GM08714 (cell line): ENCODE results near the gene AIRE.
"Not testable (repeated sequence)": the region's sequence is repeated elsewhere in the genome, so short reads cannot be mapped to it uniquely, and the experiment has no call there.

Source experiments
- H3K4me3 ChIP-seq: fragments of 200-500 bp; sonication (Bioruptor generic); 2 replicates; pipeline ENCODE4 v1.5.1; 2014; ENCODE audit warnings: mild to moderate bottlenecking, low read length, inconsistent platforms
- ZNF274 ChIP-seq: IDR thresholded peaks from 2 replicates; pipeline ENCODE4 v1.6.1; 2012; ENCODE audit warnings: mild to moderate bottlenecking, low read depth, low read length

AIRE gene

GRCh38 chr21:44337941-44338895, 52.5 kb downstream of the AIRE start:
- no peak for TF ChIP-seq ZNF274
- H3K4me3 ChIP-seq = peak overlapping the region; percentile 40; the same call in 1 of the 2 replicates

DNA sequence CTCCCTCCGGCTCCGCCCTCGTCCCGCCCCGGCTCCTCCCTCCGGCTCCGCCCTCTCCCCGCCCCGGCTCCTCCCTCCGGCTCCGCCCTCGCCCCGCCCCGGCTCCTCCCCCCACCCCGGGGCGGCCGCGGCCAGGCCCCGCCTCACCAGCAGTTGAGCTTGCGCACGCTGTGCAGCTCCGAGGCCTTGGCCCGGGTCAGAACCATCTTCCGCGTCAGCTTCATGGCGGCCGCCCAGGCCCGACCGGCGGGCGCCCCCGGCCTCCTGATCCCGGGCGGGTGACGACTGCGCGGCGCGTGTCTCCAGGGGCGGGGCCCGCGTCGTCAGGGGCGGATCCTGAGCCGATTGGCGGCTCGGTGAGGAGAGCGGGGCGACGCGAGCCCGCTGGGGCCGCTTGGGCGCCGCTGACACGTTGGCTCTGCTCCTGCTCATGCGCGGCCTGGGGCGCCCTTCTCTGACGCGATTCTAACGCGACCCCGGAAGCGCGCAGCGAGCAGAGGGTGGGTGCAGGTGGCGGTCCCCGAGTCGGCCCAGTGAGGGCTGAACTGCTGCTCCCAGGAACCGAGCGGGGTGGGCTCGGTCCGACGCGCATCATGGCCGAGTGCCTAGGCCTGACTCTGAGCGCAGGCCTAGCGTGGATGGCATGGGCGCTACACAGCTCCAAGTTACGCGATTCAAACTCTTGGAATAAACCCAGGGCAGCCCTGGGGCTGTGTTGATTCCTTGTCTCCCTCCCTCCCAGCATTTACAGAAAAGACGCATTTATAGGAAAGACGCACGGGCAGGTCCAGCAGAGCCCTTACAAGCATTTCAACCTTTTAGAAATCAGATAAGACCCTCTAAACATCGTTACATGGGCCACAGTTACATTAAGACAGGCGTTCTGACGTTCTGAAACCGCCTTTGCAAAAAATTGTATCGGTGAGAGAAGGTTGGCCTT, 53.6 kb downstream of the AIRE start, which contains the start of gene CFAP410:
Gene CFAP410 (minus strand): TSS at position 420 of the 940 bp plus-strand sequence. CDS start 196 bp downstream, at position 224.
- TF ChIP-seq ZNF274 = no peak

GRCh38 chr21:44341726-44342458, 56.2 kb downstream of the AIRE start:
- not testable (repeated sequence) for H3K4me3 ChIP-seq

More for the DNA sequence above, 53.6 kb downstream of the AIRE start, which contains the start of gene CFAP410:
- peak within 1 kb of the TSS; percentile 95 for H3K4me3 ChIP-seq

DNA sequence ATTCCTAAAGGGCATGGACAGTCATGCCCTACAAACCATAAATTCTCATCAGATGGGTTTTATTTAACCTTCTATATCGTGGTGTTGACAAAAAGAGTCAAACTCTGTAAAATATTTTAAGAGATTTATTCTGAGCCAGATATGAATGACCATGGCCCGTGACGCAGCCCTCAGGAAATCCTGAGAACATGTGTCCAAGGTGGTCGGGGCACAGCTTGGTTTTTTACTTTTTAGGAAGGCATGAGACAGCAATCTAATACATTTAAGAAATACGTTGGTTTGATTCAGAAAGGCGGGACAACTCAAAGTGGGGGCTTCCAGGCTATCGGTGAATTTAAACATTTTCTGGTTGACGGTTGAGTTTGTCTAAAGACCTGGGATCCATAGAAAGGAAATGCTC, 57.3 kb downstream of the AIRE start:
- H3K4me3 ChIP-seq = not testable (repeated sequence)

- H3K4me3 ChIP-seq = no peak overlapping the region
- TF ChIP-seq ZNF274 = no peak
Measured at GRCh38 chr21:44344541-44345183, 59.0 kb downstream of the AIRE start.

DNA sequence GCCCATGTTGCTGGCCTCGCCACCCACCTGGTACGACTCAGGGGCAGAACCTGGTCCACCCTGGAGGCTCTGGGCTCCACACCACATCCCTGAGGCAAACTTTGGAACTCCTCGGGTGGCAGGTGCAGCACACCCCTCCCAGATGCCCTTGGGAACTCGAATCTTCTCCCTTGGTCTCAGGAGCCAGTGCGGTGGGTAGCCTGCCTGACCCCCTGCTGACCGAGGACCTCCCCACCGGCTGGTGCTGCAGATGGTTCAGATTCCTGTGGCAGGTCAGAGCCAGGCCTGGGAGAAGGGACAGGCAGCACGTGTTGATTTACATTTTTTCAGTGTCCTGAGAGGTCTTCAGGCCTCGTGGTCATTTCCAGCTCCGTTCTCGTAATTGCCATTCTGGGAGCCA, 59.8 kb downstream of the AIRE start:
- H3K4me3 ChIP-seq = no peak overlapping the region
- no peak for TF ChIP-seq ZNF274

DNA sequence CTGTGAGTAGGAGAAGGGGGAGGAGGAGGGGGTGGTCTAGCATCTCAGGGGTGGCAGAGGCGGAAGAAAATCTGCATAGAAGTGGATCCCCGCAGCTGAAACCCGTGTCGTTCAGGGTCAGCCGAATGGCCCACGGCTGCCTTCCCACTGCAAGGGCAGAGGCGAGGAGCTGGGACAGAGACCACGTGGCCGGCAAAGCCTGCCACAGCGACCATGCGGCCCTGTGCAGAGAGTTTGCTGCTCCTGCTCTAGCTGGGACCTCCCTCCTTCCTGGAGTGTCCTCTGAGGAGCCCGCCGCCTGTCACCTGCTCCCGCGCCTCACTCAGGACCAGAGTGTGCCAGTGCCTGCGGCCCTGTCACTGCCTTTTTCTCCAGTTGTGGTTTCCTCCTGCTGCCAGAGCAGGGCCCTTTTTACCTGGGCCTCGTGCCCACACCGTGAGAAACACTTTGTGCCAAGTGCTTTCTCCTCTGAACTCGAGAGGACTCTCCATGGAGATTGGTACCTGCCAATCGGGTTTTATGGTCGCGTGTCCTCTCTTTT, 62.3 kb downstream of the AIRE start:
- no peak for TF ChIP-seq ZNF274
- H3K4me3 ChIP-seq = no peak overlapping the region
